IMR-90 (cell line): ENCODE measurements around the gene PPM1H. TPM values are rescaled to one million over a fixed set of nuclear protein-coding genes. Genes with fewer than 3 reads are reported as not detected.

Experiments used
- ATAC-seq: fragments of 200-7000 bp; cut with Tn5 transposase; 2 replicates; pipeline ENCODE4 v1.9.1; 2020; ENCODE audit warnings: low read depth, mild to moderate bottlenecking, moderate library complexity
- BruUV-seq: library from RNA; stranded (reverse); fragments of 400-500 nt; replicated peaks from 2 replicates; lab custom pipeline; 2021; lab: Mats Ljungman, UMichigan
- CTCF ChIA-PET: fragments of 300-600 bp; formaldehyde crosslinking; extraction: SDS; loops from one replicate; lab custom pipeline; 2021; ENCODE audit warnings: antibody characterized with exemption; lab: Yijun Ruan, JAX
- POLR2A ChIA-PET: fragments of 300-600 bp; sonication (Branson Sonifier 250); formaldehyde crosslinking; loops from one replicate; lab custom pipeline; 2022; ENCODE audit warnings: antibody characterized with exemption; ENCODE audit not compliant: unreplicated experiment; lab: Charles Lee
- DNase-seq: peaks from one replicate; pipeline ENCODE4 v3.0.0; 2013
- H2AFZ ChIP-seq: replicated peaks from 2 replicates; pipeline ENCODE3; 2013; ENCODE audit warnings: low read length, mild to moderate bottlenecking; ENCODE audit not compliant: poor library complexity
- H2AK5ac ChIP-seq: 2 replicates; pipeline ENCODE4 v1.6.1; 2013; ENCODE audit warnings: low read depth, low read length, inconsistent platforms
- H2AK9ac ChIP-seq: replicated peaks from 2 replicates; pipeline ENCODE3; 2013; ENCODE audit warnings: mild to moderate bottlenecking, low read depth, low read length, moderate library complexity; ENCODE audit not compliant: poor library complexity
- H2BK120ac ChIP-seq: 2 replicates; pipeline ENCODE4 v1.6.1; 2013; ENCODE audit warnings: low read depth, low read length, inconsistent platforms
- H2BK15ac ChIP-seq: 3 replicates; pipeline ENCODE4 v1.6.1; 2013; ENCODE audit warnings: low read depth, low read length, inconsistent platforms
- H2BK20ac ChIP-seq: 2 replicates; pipeline ENCODE4 v1.6.1; 2013; ENCODE audit warnings: low read depth, mild to moderate bottlenecking, inconsistent platforms, low read length, moderate library complexity
- H2BK5ac ChIP-seq: 2 replicates; pipeline ENCODE4 v1.6.1; 2013; ENCODE audit warnings: mild to moderate bottlenecking, low read depth, low read length, inconsistent platforms; ENCODE audit not compliant: poor library complexity, severe bottlenecking
- H3K14ac ChIP-seq: replicated peaks from 2 replicates; pipeline ENCODE4 v1.6.1; 2013; ENCODE audit warnings: low read depth, low read length, inconsistent platforms
- H3K18ac ChIP-seq: 2 replicates; pipeline ENCODE4 v1.6.1; 2013; ENCODE audit warnings: low read depth, low read length, control low read depth
- H3K23ac ChIP-seq: 2 replicates; pipeline ENCODE4 v1.6.1; 2013; ENCODE audit warnings: low read depth, low read length, inconsistent platforms
- H3K27ac ChIP-seq: 2 replicates; pipeline ENCODE4 v1.5.1; 2013; ENCODE audit warnings: mild to moderate bottlenecking, control low read depth, low read length; ENCODE audit not compliant: insufficient read depth
- H3K27me3 ChIP-seq: 2 replicates; pipeline ENCODE4 v1.6.1; 2013; ENCODE audit warnings: low read length; ENCODE audit not compliant: control insufficient read depth, insufficient read depth
- H3K36me3 ChIP-seq: 2 replicates; pipeline ENCODE4 v1.6.1; 2013; ENCODE audit warnings: low read length, mixed read lengths; ENCODE audit not compliant: control insufficient read depth, insufficient read depth
- H3K4ac ChIP-seq: 2 replicates; pipeline ENCODE4 v1.6.1; 2013; ENCODE audit warnings: low read depth, low read length, inconsistent platforms
- H3K4me1 ChIP-seq: 2 replicates; pipeline ENCODE4 v1.6.1; 2013; ENCODE audit warnings: low read length, mixed read lengths; ENCODE audit not compliant: control insufficient read depth, insufficient read depth
- H3K4me2 ChIP-seq: 2 replicates; pipeline ENCODE4 v1.6.1; 2013; ENCODE audit warnings: low read depth, mild to moderate bottlenecking, control low read depth, low read length, moderate library complexity
- H3K4me3 ChIP-seq: 2 replicates; pipeline ENCODE4 v1.5.1; 2013; ENCODE audit warnings: low read depth, mild to moderate bottlenecking, control low read depth, low read length, moderate library complexity; ENCODE audit not compliant: insufficient read depth
- H3K56ac ChIP-seq: 2 replicates; pipeline ENCODE4 v1.6.1; 2013; ENCODE audit warnings: low read length, inconsistent platforms; ENCODE audit not compliant: insufficient read depth; ENCODE audit errors: extremely low read depth
- H3K79me1 ChIP-seq, 2 experiments: 2 replicates each; pipeline ENCODE4 v1.6.1; 2013; ENCODE audit warnings: low read length in 2 of 2, inconsistent platforms in 1 of 2, low read depth in 1 of 2
- H3K9ac ChIP-seq: 2 replicates; pipeline ENCODE4 v1.6.1; 2013; ENCODE audit warnings: low read depth, low read length, control low read depth
- H3K9me1 ChIP-seq: 2 replicates; pipeline ENCODE4 v1.6.1; 2013; ENCODE audit warnings: low read length, inconsistent platforms; ENCODE audit not compliant: insufficient read depth
- H3K9me3 ChIP-seq: 2 replicates; pipeline ENCODE4 v1.6.1; 2013; ENCODE audit warnings: low read length; ENCODE audit not compliant: control insufficient read depth, insufficient read depth
- H4K20me1 ChIP-seq: 2 replicates; pipeline ENCODE4 v1.6.1; 2013; ENCODE audit warnings: low read length, inconsistent platforms; ENCODE audit not compliant: insufficient read depth
- H4K5ac ChIP-seq: 2 replicates; pipeline ENCODE4 v1.6.1; 2013; ENCODE audit warnings: mild to moderate bottlenecking, low read depth, low read length, control low read depth
- H4K8ac ChIP-seq, 2 experiments: 2 replicates each; pipeline ENCODE4 v1.6.1; 2013; ENCODE audit warnings: low read depth in 2 of 2, low read length in 2 of 2, control low read depth in 1 of 2, inconsistent platforms in 1 of 2
- H4K91ac ChIP-seq: 2 replicates; pipeline ENCODE4 v1.6.1; 2013; ENCODE audit warnings: low read depth, low read length, inconsistent platforms; ENCODE audit not compliant: insufficient read depth
- CEBPB ChIP-seq: IDR thresholded peaks from 2 replicates; pipeline ENCODE4 v1.6.1; 2012; ENCODE audit warnings: low read depth, low read length, improper control_type of control experiment
- ELK1 ChIP-seq: fragments of 150-350 bp; IDR thresholded peaks from 2 replicates; pipeline ENCODE4 v1.6.1; 2016; ENCODE audit warnings: low read depth, mild to moderate bottlenecking, low read length, moderate library complexity, borderline replicate concordance
- MAFK ChIP-seq: IDR thresholded peaks from 2 replicates; pipeline ENCODE4 v1.6.1; 2012; ENCODE audit warnings: low read depth, low read length, improper control_type of control experiment
- MAZ ChIP-seq: IDR thresholded peaks from 2 replicates; pipeline ENCODE4 v1.6.1; 2012; ENCODE audit warnings: low read depth, mild to moderate bottlenecking, low read length, improper control_type of control experiment, moderate library complexity, borderline replicate concordance
- WGBS, 2 experiments: methylation state at CpG; one replicate each; pipeline versions ENCODE4 v1.1.5 to v1.1.7; 2013; ENCODE audit warnings: missing lambda C conversion rate in 2 of 2; ENCODE audit not compliant: insufficient read length in 1 of 2; ENCODE audit errors: extremely low coverage in 2 of 2; 5-methylcytosine and 5-hydroxymethylcytosine counted together
- dilution Hi-C: fragments of 300-500 bp; cut with HindIII; formaldehyde crosslinking; loops from one replicate; pipeline ENCODE4 v1.14.3; 2018; ENCODE audit warnings: low sequenced_read_pairs; ENCODE audit not compliant: unreplicated experiment
- in situ Hi-C: fragments of 300-500 bp; cut with MboI; formaldehyde crosslinking; loops from 3 replicates; pipeline ENCODE4 v1.14.3; 2019; ENCODE audit warnings: low sequenced_read_pairs, inconsistent platforms, mixed read lengths
- intact Hi-C: fragments of 100-400 bp; cut with micrococcal nuclease; formaldehyde crosslinking; loops from 2 replicates; pipeline ENCODE4 v1.10.0; 2022
- polyA plus RNA-seq, 3 experiments: library from polyadenylated mRNA; depleted of rRNA; stranded (reverse); fragments of >200 nt; gene quantifications; 2 replicates each; pipeline ENCODE4 v1.2.3, GENCODE V29; 2012; ENCODE audit warnings: low replicate concordance in 1 of 3
- total RNA-seq: library from RNA; depleted of rRNA; stranded (reverse); fragments of >200 nt; gene quantifications from 2 replicates; pipeline ENCODE4 v1.2.3, GENCODE V29; 2012
- TF ChIP-seq, protein P1 (sequence below): fragments of 150-350 bp; IDR thresholded peaks from 2 replicates; pipeline ENCODE4 v1.6.1; 2017; ENCODE audit warnings: mild to moderate bottlenecking, antibody characterized with exemption, low read length, low read depth
- TF ChIP-seq, protein P2 (sequence below): conservative IDR thresholded peaks from 2 replicates; pipeline ENCODE4 v1.5.1; 2012; ENCODE audit warnings: mild to moderate bottlenecking, low read depth, low read length, improper control_type of control experiment

PPM1H gene
- total and polyA plus RNA-seq, 2 of the 4 experiments (the other 2 are of a cell fraction), result 0.14 to 0.18 TPM

GRCh38 chr12:62657363-62657632 is 277.7 kb downstream of the PPM1H start:
- Histone ChIP-seq H4K91ac (no peak overlapping the region), H3K4me2 (no peak overlapping the region), H3K4me1 (peaks cover 3% of the 10 kb centered on the region; the same call in 1 of the 2 replicates), H2BK120ac (no peak overlapping the region), H3K56ac (no peak overlapping the region), H2BK15ac (no peak overlapping the region), H2BK20ac (no peak overlapping the region), H3K4me3 (no peak overlapping the region), H4K5ac (no peak overlapping the region), H4K20me1 (no peaks in the 10 kb centered on the region), H3K27ac (no peak overlapping the region), H2AFZ (no peak overlapping the region), H3K36me3 (no peaks in the 10 kb centered on the region), H3K9me1 (no peaks in the 10 kb centered on the region), H2BK5ac (no peak overlapping the region), H3K4ac (no peak overlapping the region), H3K79me1 (no peaks in the 10 kb centered on the region), H3K14ac (no peak overlapping the region), H4K8ac (no peak overlapping the region), H2AK5ac (no peak overlapping the region), H3K27me3 (peaks cover 2% of the 10 kb centered on the region; the same call in 1 of the 2 replicates), H2AK9ac (no peak overlapping the region), H3K18ac (no peak overlapping the region), H3K23ac (no peak overlapping the region), H3K9me3 (no peaks in the 10 kb centered on the region), H3K9ac (no peak overlapping the region)
- BruUV-seq, result no TSS peak
- dilution Hi-C loops, result no loop called here
- CTCF ChIA-PET, result no interaction called here
- DNase-seq (no peak), ATAC-seq (no peak)
- no peak for TF ChIP-seq MAZ
- TF ChIP-seq MAFK, result no peak
- TF ChIP-seq, protein P1, sequence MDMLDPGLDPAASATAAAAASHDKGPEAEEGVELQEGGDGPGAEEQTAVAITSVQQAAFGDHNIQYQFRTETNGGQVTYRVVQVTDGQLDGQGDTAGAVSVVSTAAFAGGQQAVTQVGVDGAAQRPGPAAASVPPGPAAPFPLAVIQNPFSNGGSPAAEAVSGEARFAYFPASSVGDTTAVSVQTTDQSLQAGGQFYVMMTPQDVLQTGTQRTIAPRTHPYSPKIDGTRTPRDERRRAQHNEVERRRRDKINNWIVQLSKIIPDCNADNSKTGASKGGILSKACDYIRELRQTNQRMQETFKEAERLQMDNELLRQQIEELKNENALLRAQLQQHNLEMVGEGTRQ, result no peak
- TF ChIP-seq, protein P2, sequence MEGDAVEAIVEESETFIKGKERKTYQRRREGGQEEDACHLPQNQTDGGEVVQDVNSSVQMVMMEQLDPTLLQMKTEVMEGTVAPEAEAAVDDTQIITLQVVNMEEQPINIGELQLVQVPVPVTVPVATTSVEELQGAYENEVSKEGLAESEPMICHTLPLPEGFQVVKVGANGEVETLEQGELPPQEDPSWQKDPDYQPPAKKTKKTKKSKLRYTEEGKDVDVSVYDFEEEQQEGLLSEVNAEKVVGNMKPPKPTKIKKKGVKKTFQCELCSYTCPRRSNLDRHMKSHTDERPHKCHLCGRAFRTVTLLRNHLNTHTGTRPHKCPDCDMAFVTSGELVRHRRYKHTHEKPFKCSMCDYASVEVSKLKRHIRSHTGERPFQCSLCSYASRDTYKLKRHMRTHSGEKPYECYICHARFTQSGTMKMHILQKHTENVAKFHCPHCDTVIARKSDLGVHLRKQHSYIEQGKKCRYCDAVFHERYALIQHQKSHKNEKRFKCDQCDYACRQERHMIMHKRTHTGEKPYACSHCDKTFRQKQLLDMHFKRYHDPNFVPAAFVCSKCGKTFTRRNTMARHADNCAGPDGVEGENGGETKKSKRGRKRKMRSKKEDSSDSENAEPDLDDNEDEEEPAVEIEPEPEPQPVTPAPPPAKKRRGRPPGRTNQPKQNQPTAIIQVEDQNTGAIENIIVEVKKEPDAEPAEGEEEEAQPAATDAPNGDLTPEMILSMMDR, result no peak
- no peak for TF ChIP-seq ELK1
- no peak for TF ChIP-seq CEBPB
- POLR2A ChIA-PET, result no interaction called here
- intact Hi-C loops, result no loop called here
- in situ Hi-C loops, result no loop called here
- no CpG with 5 or more reads among the region's 1 CpG for WGBS, 2 experiments
